GM23248 (cell line): ENCODE data around the gene C5AR2.

Experiments
- EZH2 ChIP-seq: fragments of 200-600 bp; sonication (generic); IDR thresholded peaks from 2 replicates; pipeline ENCODE4 v1.6.1; 2018; ENCODE audit warnings: antibody characterized with exemption, mild to moderate bottlenecking; ENCODE audit not compliant: insufficient read depth, poor library complexity, severe bottlenecking
- EZH2phosphoT487 ChIP-seq: fragments of 200-600 bp; sonication (generic); IDR thresholded peaks from 2 replicates; pipeline ENCODE4 v1.6.1; 2018; ENCODE audit warnings: antibody characterized with exemption, moderate library complexity, mild to moderate bottlenecking, low read depth; ENCODE audit not compliant: insufficient read depth

DNA sequence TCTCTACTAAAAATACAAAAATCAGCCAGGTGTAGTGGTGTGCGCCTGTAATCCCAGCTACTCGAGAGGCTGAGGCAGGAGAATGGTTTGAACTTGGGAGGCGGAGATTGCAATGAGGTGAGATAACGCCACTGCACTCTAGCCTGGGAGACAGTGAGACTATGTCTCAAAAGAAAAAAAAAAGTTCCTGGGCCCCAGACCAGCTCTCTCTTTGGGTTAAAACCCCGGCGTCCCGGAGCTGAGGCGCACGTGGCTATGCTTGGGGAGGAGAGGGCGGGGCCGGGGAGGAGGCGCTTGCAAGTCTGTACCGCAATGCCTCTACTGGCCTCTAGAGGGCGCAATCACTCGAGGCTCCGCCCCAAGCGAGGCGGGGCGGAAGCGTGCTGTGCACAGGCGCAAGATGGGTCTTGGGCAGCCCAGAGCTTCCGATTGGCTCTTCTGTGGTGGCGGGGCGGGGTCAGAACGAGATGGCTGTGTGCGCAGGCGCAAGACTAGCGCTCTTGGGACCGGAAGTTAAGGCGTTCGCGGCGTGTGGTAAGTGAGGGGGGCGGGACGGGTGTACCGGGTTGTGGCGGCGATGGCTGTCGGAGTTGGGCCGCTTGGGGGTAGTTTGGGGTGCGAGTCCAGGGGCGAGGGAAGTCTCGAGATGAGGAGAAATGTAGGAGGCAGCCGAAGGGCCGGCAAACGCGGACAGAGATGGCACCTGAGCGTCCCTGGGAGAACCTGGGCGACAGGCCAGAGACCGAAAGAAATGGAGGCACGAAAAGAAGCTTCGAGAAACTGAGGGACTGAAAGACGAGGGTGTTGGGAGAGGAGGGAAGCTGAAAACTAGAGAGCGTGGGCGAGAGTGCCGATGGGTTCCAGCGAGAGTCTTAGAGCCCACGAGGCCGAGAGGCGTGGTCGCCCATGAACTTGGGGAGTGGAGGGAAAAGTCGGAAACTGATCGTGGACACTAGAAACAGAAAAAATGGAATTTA lies 17.1 kb downstream of the C5AR2 start, which contains the start of gene DHX34:
- TF ChIP-seq EZH2 (no peak), EZH2phosphoT487 (no peak)
